WTC11 (cell line): Measurements from ENCODE around the gene LAMB4. TPM values are rescaled to one million over a fixed set of nuclear protein-coding genes. Genes with fewer than 3 reads are reported as not detected.

Source experiments
- ATAC-seq: fragments of 200-7000 bp; cut with Tn5 transposase; 2 replicates; pipeline ENCODE4 v1.10.0; 2021; ENCODE audit warnings: mild to moderate bottlenecking, moderate library complexity
- CTCF ChIA-PET: fragments of 300-600 bp; sonication (Branson Sonifier 250); formaldehyde crosslinking; loops from one replicate; lab custom pipeline; 2021; ENCODE audit warnings: antibody characterized with exemption; lab: Charles Lee
- POLR2A ChIA-PET: fragments of 350-600 bp; sonication (Branson Sonifier 250); formaldehyde crosslinking; loops from one replicate; lab custom pipeline; 2021; ENCODE audit warnings: antibody characterized with exemption; lab: Charles Lee
- DNase-seq: peaks from one replicate; pipeline ENCODE4 v3.0.0; 2021; ENCODE audit warnings: low spot score
- H3K27ac Mint-ChIP-seq: 2 replicates; pipeline ENCODE4 v1.8.0; 2021; ENCODE audit warnings: mixed read lengths
- H3K27me3 Mint-ChIP-seq: 2 replicates; pipeline ENCODE4 v1.8.0; 2021; ENCODE audit warnings: low read depth, mild to moderate bottlenecking, moderate library complexity, mixed read lengths
- H3K36me3 Mint-ChIP-seq: 2 replicates; pipeline ENCODE4 v1.8.0; 2021; ENCODE audit warnings: mixed read lengths
- H3K4me1 Mint-ChIP-seq: 2 replicates; pipeline ENCODE4 v1.8.0; 2022; ENCODE audit warnings: mixed read lengths
- H3K4me3 Mint-ChIP-seq: 2 replicates; pipeline ENCODE4 v1.8.0; 2021; ENCODE audit warnings: mild to moderate bottlenecking, moderate library complexity, mixed read lengths
- H3K9me3 Mint-ChIP-seq: 2 replicates; pipeline ENCODE4 v1.8.0; 2021; ENCODE audit warnings: mixed read lengths
- ATF2 ChIP-seq: sonication (generic); formaldehyde crosslinking; IDR thresholded peaks from 2 replicates; pipeline ENCODE4 v1.8.1; 2022; ENCODE audit warnings: low read depth, missing genetic modification reagents, borderline replicate concordance
- ATF3 ChIP-seq: sonication (generic); formaldehyde crosslinking; conservative IDR thresholded peaks from 2 replicates; pipeline ENCODE4 v1.8.1; 2022; ENCODE audit warnings: mild to moderate bottlenecking, missing genetic modification reagents
- CBFB ChIP-seq: sonication (generic); formaldehyde crosslinking; IDR thresholded peaks from 2 replicates; pipeline ENCODE4 v1.8.1; 2022; ENCODE audit warnings: mild to moderate bottlenecking, low read depth, missing genetic modification reagents
- CDX4 ChIP-seq: fragments of 250-450 bp; sonication (Bioruptor Pico); IDR thresholded peaks from 2 replicates; pipeline ENCODE4 v1.9.0; 2021; ENCODE audit warnings: moderate library complexity, mild to moderate bottlenecking, inconsistent platforms, borderline replicate concordance
- CREB1 ChIP-seq: sonication (generic); formaldehyde crosslinking; IDR thresholded peaks from 2 replicates; pipeline ENCODE4 v1.8.0; 2023; ENCODE audit warnings: mild to moderate bottlenecking, missing genetic modification reagents
- E2F1 ChIP-seq: sonication (generic); formaldehyde crosslinking; IDR thresholded peaks from 2 replicates; pipeline ENCODE4 v1.8.0; 2022; ENCODE audit warnings: mild to moderate bottlenecking, missing genetic modification reagents
- E2F5 ChIP-seq: sonication (generic); formaldehyde crosslinking; IDR thresholded peaks from 2 replicates; pipeline ENCODE4 v1.8.1; 2022; ENCODE audit warnings: mild to moderate bottlenecking, moderate library complexity, missing genetic modification reagents
- EMX1 ChIP-seq: fragments of 250-450 bp; sonication (Bioruptor Pico); IDR thresholded peaks from 2 replicates; pipeline ENCODE4 v1.8.0; 2021; ENCODE audit warnings: mild to moderate bottlenecking
- FOXJ3 ChIP-seq: sonication (generic); formaldehyde crosslinking; IDR thresholded peaks from 2 replicates; pipeline ENCODE4 v1.9.0; 2021; ENCODE audit warnings: missing genetic modification reagents, mild to moderate bottlenecking, borderline replicate concordance
- FOXP1 ChIP-seq: sonication (generic); formaldehyde crosslinking; IDR thresholded peaks from 2 replicates; pipeline ENCODE4 v1.8.0; 2022; ENCODE audit warnings: missing genetic modification reagents, mild to moderate bottlenecking, moderate library complexity, borderline replicate concordance
- GABPB1 ChIP-seq: sonication (generic); formaldehyde crosslinking; IDR thresholded peaks from 2 replicates; pipeline ENCODE4 v1.8.1; 2023; ENCODE audit warnings: mild to moderate bottlenecking, missing genetic modification reagents
- HMGA2 ChIP-seq: fragments of 250-450 bp; sonication (Bioruptor Pico); IDR thresholded peaks from 2 replicates; pipeline ENCODE4 v1.4.0; 2021; ENCODE audit warnings: mild to moderate bottlenecking, moderate library complexity
- IRF2 ChIP-seq: sonication (generic); formaldehyde crosslinking; IDR thresholded peaks from 2 replicates; pipeline ENCODE4 v1.8.0; 2022; ENCODE audit warnings: low read depth, missing genetic modification reagents, borderline replicate concordance
- JAZF1 ChIP-seq: fragments of 250-450 bp; sonication (Bioruptor Pico); IDR thresholded peaks from 2 replicates; pipeline ENCODE4 v1.9.0; 2021; ENCODE audit warnings: moderate library complexity, mild to moderate bottlenecking, inconsistent platforms
- JUN ChIP-seq: sonication (generic); formaldehyde crosslinking; IDR thresholded peaks from 2 replicates; pipeline ENCODE4 v1.8.0; 2023; ENCODE audit warnings: mild to moderate bottlenecking, missing genetic modification reagents
- MYBL2 ChIP-seq: sonication (generic); formaldehyde crosslinking; IDR thresholded peaks from 2 replicates; pipeline ENCODE4 v1.8.1; 2023; ENCODE audit warnings: mild to moderate bottlenecking, moderate library complexity, missing genetic modification reagents
- PRRX2 ChIP-seq: fragments of 250-450 bp; sonication (Bioruptor Pico); IDR thresholded peaks from 2 replicates; pipeline ENCODE4 v1.8.0; 2021; ENCODE audit warnings: mild to moderate bottlenecking
- SMAD3 ChIP-seq: sonication (generic); formaldehyde crosslinking; IDR thresholded peaks from 2 replicates; pipeline ENCODE4 v1.8.0; 2022; ENCODE audit warnings: missing genetic modification reagents, mild to moderate bottlenecking, borderline replicate concordance
- TEAD1 ChIP-seq: sonication (generic); formaldehyde crosslinking; IDR thresholded peaks from 2 replicates; pipeline ENCODE4 v1.8.0; 2022; ENCODE audit warnings: mild to moderate bottlenecking, missing genetic modification reagents
- USF1 ChIP-seq: sonication (generic); formaldehyde crosslinking; IDR thresholded peaks from 2 replicates; pipeline ENCODE4 v1.8.0; 2022; ENCODE audit warnings: mild to moderate bottlenecking, missing genetic modification reagents
- ZNF232 ChIP-seq: sonication (generic); formaldehyde crosslinking; IDR thresholded peaks from 2 replicates; pipeline ENCODE4 v1.8.0; 2022; ENCODE audit warnings: mild to moderate bottlenecking, missing genetic modification reagents
- ZNF396 ChIP-seq: fragments of 250-450 bp; sonication (Bioruptor Pico); IDR thresholded peaks from 2 replicates; pipeline ENCODE4 v1.8.0; 2021; ENCODE audit warnings: mild to moderate bottlenecking, moderate library complexity, borderline replicate concordance
- total RNA-seq: library from RNA; stranded (reverse); gene quantifications from 3 replicates; pipeline ENCODE4 v1.2.3, GENCODE V29; 2021

The LAMB4 gene
- total RNA-seq, 1 experiment from 2014 or later, result not detected

GRCh38 chr7:108044345-108044744 lies 85.8 kb downstream of the LAMB4 start:
- Mint-ChIP-seq H3K27ac (no peak overlapping the region), H3K27me3 (no peaks in the 10 kb centered on the region; the same call in 1 of the 2 replicates), H3K36me3 (no peaks in the 10 kb centered on the region), H3K9me3 (no peaks in the 10 kb centered on the region), H3K4me1 (no peaks in the 10 kb centered on the region), H3K4me3 (no peak overlapping the region)
- ChIA-PET POLR2A (no interaction called here), CTCF (interaction anchor here (1.1 kb wide), 1 partner anchor 11 kb away, joined by 4 read pairs; no protein-coding TSS in a partner anchor)
- DNase-seq, result no peak
- ATAC-seq, result no peak
- no peak for TF ChIP-seq PRRX2 (CRISPR knock-in tag)
- TF ChIP-seq CBFB (CRISPR knock-in tag), result no peak
- no peak for TF ChIP-seq USF1 (CRISPR knock-in tag)
- no peak for TF ChIP-seq E2F1 (CRISPR knock-in tag)

- H3K27ac Mint-ChIP-seq, result no peak overlapping the region
- ATAC-seq, result no peak
- H3K27me3 Mint-ChIP-seq, result no peaks in the 10 kb centered on the region; the same call in 1 of the 2 replicates
- ChIA-PET CTCF (interaction anchor here (1.1 kb wide), 1 partner anchor 23 kb away, joined by 3 read pairs; no protein-coding TSS in a partner anchor), POLR2A (interaction anchor here (0.7 kb wide), 1 partner anchor 77 kb away, joined by 4 read pairs; no protein-coding TSS in a partner anchor)
- H3K4me3 Mint-ChIP-seq, result no peak overlapping the region
- H3K9me3 Mint-ChIP-seq, result no peaks in the 10 kb centered on the region
- peaks cover 11% of the 10 kb centered on the region for H3K4me1 Mint-ChIP-seq
- DNase-seq, result no peak
- no peaks in the 10 kb centered on the region for H3K36me3 Mint-ChIP-seq
- TF ChIP-seq ZNF396 (CRISPR knock-in tag) (no peak), JAZF1 (CRISPR knock-in tag) (no peak), SMAD3 (no peak), CDX4 (CRISPR knock-in tag) (no peak), ZNF232 (no peak), EMX1 (CRISPR knock-in tag) (no peak), HMGA2 (CRISPR knock-in tag) (no peak), GABPB1 (CRISPR knock-in tag) (no peak), FOXJ3 (CRISPR knock-in tag) (no peak), FOXP1 (no peak), E2F5 (CRISPR knock-in tag) (no peak)
These were observed 91.2 kb downstream of the LAMB4 start for GRCh38 chr7:108038986-108039385.

GRCh38 chr7:108037741-108038140 lies 92.4 kb downstream of the LAMB4 start:
- DNase-seq (no peak), ATAC-seq (no peak)
- POLR2A ChIA-PET, result interaction anchor here (1.0 kb wide), 1 partner anchor 33 kb away, joined by 5 read pairs; no protein-coding TSS in a partner anchor
- H3K4me3 Mint-ChIP-seq, result no peak overlapping the region
- no peaks in the 10 kb centered on the region; the same call in 1 of the 2 replicates for H3K27me3 Mint-ChIP-seq
- TF ChIP-seq JUN (CRISPR knock-in tag) (no peak), MYBL2 (CRISPR knock-in tag) (no peak), CREB1 (CRISPR knock-in tag) (no peak), TEAD1 (no peak), ATF2 (CRISPR knock-in tag) (no peak), IRF2 (CRISPR knock-in tag) (no peak), ATF3 (CRISPR knock-in tag) (no peak)
- H3K36me3 Mint-ChIP-seq, result no peaks in the 10 kb centered on the region
- peaks cover 21% of the 10 kb centered on the region for H3K4me1 Mint-ChIP-seq
- CTCF ChIA-PET, result no interaction called here
- H3K9me3 Mint-ChIP-seq, result no peaks in the 10 kb centered on the region
- H3K27ac Mint-ChIP-seq, result no peak overlapping the region
